Stimulated activated CD8-positive, alpha-beta memory T cell treated with anti-CD3 and anti-CD28 coated beads, Interleukin-15, amount 100 ng/mL, for 1 hour (primary cell): ENCODE measurements around the gene SSRP1.
"Not testable (repeated sequence)": the region's sequence is repeated elsewhere in the genome, so short reads cannot be mapped to it uniquely, and the experiment has no call there.

Experiments
- DNase-seq: peaks from one replicate; pipeline ENCODE4 v3.0.0-alpha.2; 2020; ENCODE audit warnings: low read depth

SSRP1 gene

GRCh38 chr11:57299150-57299737 is 36.4 kb downstream of the SSRP1 start:
- DNase-seq = no peak

- DNase-seq = no peak
These were observed 38.5 kb downstream of the SSRP1 start for GRCh38 chr11:57297221-57297620.

- DNase-seq = not testable (repeated sequence)
These were observed 39.5 kb downstream of the SSRP1 start for GRCh38 chr11:57296205-57296604.

- DNase-seq = no peak
These were observed 41.2 kb downstream of the SSRP1 start for GRCh38 chr11:57294225-57295131.

GRCh38 chr11:57290288-57290687 is 45.4 kb downstream of the SSRP1 start:
- DNase-seq = no peak

GRCh38 chr11:57288771-57289579 is 46.7 kb downstream of the SSRP1 start:
- no peak for DNase-seq

- DNase-seq = no peak
These were observed 47.8 kb downstream of the SSRP1 start for GRCh38 chr11:57287884-57288283.

GRCh38 chr11:57283231-57283990 is 52.3 kb downstream of the SSRP1 start:
- DNase-seq = no peak

GRCh38 chr11:57281546-57281945 is 54.1 kb downstream of the SSRP1 start:
- DNase-seq = not testable (repeated sequence)

- DNase-seq = no peak
These were observed 56.6 kb downstream of the SSRP1 start for GRCh38 chr11:57279116-57279515.

- DNase-seq = no peak
These were observed 57.0 kb downstream of the SSRP1 start for GRCh38 chr11:57278721-57279095.

GRCh38 chr11:57277845-57278720 is 57.6 kb downstream of the SSRP1 start:
- DNase-seq = no peak

GRCh38 chr11:57276971-57277675 is 58.6 kb downstream of the SSRP1 start:
- DNase-seq = no peak

GRCh38 chr11:57276169-57276970 is 59.3 kb downstream of the SSRP1 start:
- no peak for DNase-seq
